HG02763 (cell line): ENCODE results near the gene SLC25A43.

ENCODE experiments used
- ATAC-seq: cut with Tn5 transposase; IDR thresholded peaks from one replicate; pipeline ENCODE4 v1.9.1; 2021; ENCODE audit warnings: mild to moderate bottlenecking, moderate library complexity; ENCODE audit not compliant: unreplicated experiment

Gene SLC25A43

GRCh38 chrX:119495734-119496726, 96.9 kb downstream of the SLC25A43 start:
- no peak for ATAC-seq

- ATAC-seq: no peak
These were observed 98.0 kb downstream of the SLC25A43 start for GRCh38 chrX:119497185-119497584.

GRCh38 chrX:119500061-119500800, 101.1 kb downstream of the SLC25A43 start:
- no peak for ATAC-seq

GRCh38 chrX:119501511-119502148, 102.5 kb downstream of the SLC25A43 start:
- no peak for ATAC-seq

GRCh38 chrX:119502727-119503483, 103.8 kb downstream of the SLC25A43 start:
- no peak for ATAC-seq

GRCh38 chrX:119503484-119503861, 104.3 kb downstream of the SLC25A43 start:
- ATAC-seq: no peak
